GM12874 (cell line): ENCODE data around the gene FAM120AOS.

ENCODE experiments used
- CTCF ChIP-seq: IDR thresholded peaks from 2 replicates; pipeline ENCODE4 v1.5.1; 2011; ENCODE audit warnings: low read depth, mild to moderate bottlenecking, control low read depth, low read length, moderate library complexity; ENCODE audit not compliant: insufficient read depth

FAM120AOS gene

GRCh38 chr9:93398471-93398870, 54.9 kb downstream of the FAM120AOS start:
- TF ChIP-seq CTCF = no peak

DNA sequence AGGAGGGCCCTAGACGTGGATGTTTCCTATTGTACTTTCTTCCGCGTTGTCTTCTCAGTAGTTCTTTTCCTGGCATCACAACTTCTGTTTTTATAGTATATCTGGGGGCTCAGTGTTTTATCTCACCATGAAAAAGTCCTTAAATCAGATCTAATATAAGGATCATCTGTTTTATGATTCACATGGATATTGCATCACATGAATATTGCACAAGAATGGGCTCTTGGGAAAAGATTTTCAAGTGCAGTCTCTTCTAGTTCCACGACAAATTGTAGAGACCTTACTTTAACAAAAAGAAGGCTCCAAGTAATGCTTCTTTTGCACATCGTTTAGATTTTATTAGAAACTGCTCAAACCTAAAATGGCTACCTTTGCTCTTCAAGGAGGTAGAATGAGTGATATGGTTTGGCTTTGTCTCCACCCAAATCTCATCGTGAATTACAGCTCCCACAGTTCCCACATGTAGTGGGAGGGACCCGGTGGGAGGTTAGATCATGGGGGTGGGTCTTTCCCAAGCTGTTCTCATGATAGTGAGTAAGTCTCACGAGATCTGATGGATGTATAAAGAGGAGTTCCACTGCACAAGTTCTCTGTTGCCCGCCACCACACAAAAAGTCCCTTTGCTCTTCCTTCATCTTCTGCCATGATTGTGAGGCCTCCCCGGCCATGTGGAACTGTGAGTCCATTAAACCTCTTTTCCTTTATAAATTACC, 55.6 kb downstream of the FAM120AOS start:
- no peak for TF ChIP-seq CTCF
